Measurements from ENCODE around the gene NGEF. TPM values are rescaled to one million over a fixed set of nuclear protein-coding genes. Genes with fewer than 3 reads are reported as not detected.

Gene NGEF
- total and polyA plus RNA-seq, 7 donors = 0.28 to 13.9 (median 10.8) TPM; not detected in 2

- H3K36me3 ChIP-seq = no peaks in the 10 kb centered on the region
- peaks cover 2 to 45% (median 18%) of the 10 kb centered on the region in 3 donors for H3K27me3 ChIP-seq
- peaks cover 0 to 6% (median 0%) of the 10 kb centered on the region in 4 donors for H3K4me1 ChIP-seq
- H3K4me3 ChIP-seq = no peak overlapping the region
- no peak for DNase-seq
- intact Hi-C loops (cut with DNase I) = no loop called here
- WGBS, 2 donors = 57 to 79% methylated on average over 23 of the region's 23 CpGs
- TF ChIP-seq POLR2AphosphoS5 (IDR thresholded peaks at IDR 0.05) (no peak), CTCF (IDR thresholded peaks at IDR 0.05) (no peak), POLR2A (IDR thresholded peaks at IDR 0.05) (no peak), EP300 (IDR thresholded peaks at IDR 0.05) (no peak)
- no peak overlapping the region for H3K27ac ChIP-seq
- H3K9me3 ChIP-seq = no peaks in the 10 kb centered on the region
Observed at GRCh38 chr2:232890896-232891601, 122.0 kb downstream of the NGEF start.

GRCh38 chr2:232890536-232890895 lies 122.5 kb downstream of the NGEF start:
- H3K4me1 ChIP-seq = peaks cover 0 to 6% (median 0%) of the 10 kb centered on the region in 4 donors
- no peak overlapping the region for H3K4me3 ChIP-seq
- no peaks in the 10 kb centered on the region for H3K36me3 ChIP-seq
- peaks cover 2 to 48% (median 18%) of the 10 kb centered on the region in 3 donors for H3K27me3 ChIP-seq
- no peak for DNase-seq
- H3K9me3 ChIP-seq = no peaks in the 10 kb centered on the region
- no peak overlapping the region for H3K27ac ChIP-seq
- TF ChIP-seq POLR2A (IDR thresholded peaks at IDR 0.05) (no peak), POLR2AphosphoS5 (IDR thresholded peaks at IDR 0.05) (no peak), CTCF (IDR thresholded peaks at IDR 0.05) (no peak), EP300 (IDR thresholded peaks at IDR 0.05) (no peak)
- WGBS, 2 donors = 90 to 93% methylated on average over 11 of the region's 11 CpGs
- intact Hi-C loops (cut with DNase I) = no loop called here

GRCh38 chr2:232889876-232890401 lies 123.1 kb downstream of the NGEF start:
- Histone ChIP-seq H3K4me3 (no peak overlapping the region), H3K27me3 (peaks cover 2 to 47% (median 18%) of the 10 kb centered on the region in 3 donors), H3K9me3 (no peaks in the 10 kb centered on the region), H3K36me3 (no peaks in the 10 kb centered on the region), H3K27ac (no peak overlapping the region), H3K4me1 (peaks cover 0 to 6% (median 0%) of the 10 kb centered on the region in 4 donors)
- intact Hi-C loops (cut with DNase I) = no loop called here
- TF ChIP-seq CTCF (IDR thresholded peaks at IDR 0.05) = no peak
- TF ChIP-seq POLR2A (IDR thresholded peaks at IDR 0.05) = no peak
- TF ChIP-seq POLR2AphosphoS5 (IDR thresholded peaks at IDR 0.05) = no peak
- WGBS, 2 donors = 88 to 91% methylated on average over 5 of the region's 5 CpGs
- DNase-seq = no peak

GRCh38 chr2:232888839-232889529 lies 124.1 kb downstream of the NGEF start:
- H3K36me3 ChIP-seq = no peaks in the 10 kb centered on the region
- no peak overlapping the region for H3K4me3 ChIP-seq
- H3K9me3 ChIP-seq = no peaks in the 10 kb centered on the region
- H3K27ac ChIP-seq = no peak overlapping the region
- H3K4me1 ChIP-seq = peaks cover 0 to 6% (median 0%) of the 10 kb centered on the region in 4 donors
- WGBS, 2 donors = 86 to 89% methylated on average over 14 of the region's 14 CpGs
- DNase-seq = no peak
- intact Hi-C loops (cut with DNase I) = no loop called here
- TF ChIP-seq EP300 (IDR thresholded peaks at IDR 0.05) (no peak), POLR2A (IDR thresholded peaks at IDR 0.05) (no peak), CTCF (IDR thresholded peaks at IDR 0.05) (no peak), POLR2AphosphoS5 (IDR thresholded peaks at IDR 0.05) (no peak)
- peaks cover 2 to 40% (median 18%) of the 10 kb centered on the region in 3 donors for H3K27me3 ChIP-seq
